Activated B cell treated with CpG ODN at 0.5 μM for 24 hours (primary cell): ENCODE results near the gene SCRN1. TPM values are rescaled to one million over a fixed set of nuclear protein-coding genes. Genes with fewer than 3 reads are reported as not detected.

Experiments used
- ATAC-seq: fragments of 200-7000 bp; cut with Tn5 transposase; one replicate; pipeline ENCODE4 v1.10.0; 2021; ENCODE audit warnings: low read depth, mild to moderate bottlenecking, moderate library complexity
- CTCF ChIA-PET: fragments of 350-600 bp; sonication (Branson Sonifier 250); formaldehyde crosslinking; loops from one replicate; lab custom pipeline; 2021; ENCODE audit warnings: antibody characterized with exemption; lab: Charles Lee
- POLR2A ChIA-PET: fragments of 350-600 bp; sonication (Branson Sonifier 250); formaldehyde crosslinking; loops from one replicate; lab custom pipeline; 2021; ENCODE audit warnings: antibody characterized with exemption; lab: Charles Lee
- DNase-seq: peaks from one replicate; pipeline ENCODE4 v3.0.0; 2022
- H3K27ac Mint-ChIP-seq: one replicate; pipeline ENCODE4 v1.8.0; 2020; ENCODE audit warnings: mixed read lengths
- H3K27me3 Mint-ChIP-seq: one replicate; pipeline ENCODE4 v1.8.0; 2021; ENCODE audit warnings: mixed read lengths
- H3K36me3 Mint-ChIP-seq: one replicate; pipeline ENCODE4 v1.8.0; 2021; ENCODE audit warnings: low read depth, mixed read lengths
- H3K4me1 Mint-ChIP-seq: one replicate; pipeline ENCODE4 v1.8.0; 2021; ENCODE audit warnings: mixed read lengths
- H3K4me3 Mint-ChIP-seq: one replicate; pipeline ENCODE4 v1.8.0; 2020; ENCODE audit warnings: mild to moderate bottlenecking, mixed read lengths
- H3K9me3 Mint-ChIP-seq: one replicate; pipeline ENCODE4 v1.8.0; 2020; ENCODE audit warnings: mixed read lengths
- intact Hi-C: fragments of 100-400 bp; cut with micrococcal nuclease; formaldehyde crosslinking; loops from one replicate; pipeline ENCODE4 v1.15.1; 2024
- total RNA-seq: library from RNA; stranded (reverse); gene quantifications from 2 replicates; pipeline ENCODE4 v1.2.3, GENCODE V29; 2022
- TF ChIP-seq, protein P1 (sequence below): fragments of 200-600 bp; IDR thresholded peaks from one replicate; pipeline ENCODE4 v1.8.0; 2022; ENCODE audit warnings: antibody characterized with exemption, mild to moderate bottlenecking

Gene SCRN1
- total RNA-seq, 1 donor from 2014 or later = 48.7 TPM

DNA sequence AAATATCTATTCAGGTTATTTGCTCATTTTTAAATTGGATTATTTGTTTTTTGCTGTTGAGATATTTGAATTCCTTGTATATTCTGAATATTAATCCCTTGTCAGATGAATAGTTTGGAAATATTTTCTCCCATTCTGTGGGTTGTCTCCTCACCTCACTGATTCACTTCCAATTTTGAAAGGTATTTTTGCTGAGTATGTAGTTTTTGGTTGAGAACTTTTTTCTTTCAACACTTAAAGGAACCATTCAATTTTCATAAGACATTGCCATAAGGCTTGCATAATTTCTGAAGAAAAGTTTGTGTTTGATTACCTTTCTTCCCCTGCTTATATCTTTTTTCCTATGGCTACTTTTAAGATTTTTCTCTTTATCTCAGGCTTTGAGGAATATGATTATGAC is 8.9 kb upstream of the SCRN1 start:
- Mint-ChIP-seq H3K27me3 (peaks cover 3% of the 10 kb centered on the region), H3K36me3 (no peaks in the 10 kb centered on the region), H3K4me3 (no peak overlapping the region), H3K9me3 (peaks cover 7% of the 10 kb centered on the region), H3K4me1 (no peaks in the 10 kb centered on the region), H3K27ac (no peak overlapping the region)
- ATAC-seq (no peak), DNase-seq (no peak)
- ChIA-PET POLR2A (no interaction called here), CTCF (no interaction called here)
- intact Hi-C loops = no loop called here
- TF ChIP-seq, protein P1, sequence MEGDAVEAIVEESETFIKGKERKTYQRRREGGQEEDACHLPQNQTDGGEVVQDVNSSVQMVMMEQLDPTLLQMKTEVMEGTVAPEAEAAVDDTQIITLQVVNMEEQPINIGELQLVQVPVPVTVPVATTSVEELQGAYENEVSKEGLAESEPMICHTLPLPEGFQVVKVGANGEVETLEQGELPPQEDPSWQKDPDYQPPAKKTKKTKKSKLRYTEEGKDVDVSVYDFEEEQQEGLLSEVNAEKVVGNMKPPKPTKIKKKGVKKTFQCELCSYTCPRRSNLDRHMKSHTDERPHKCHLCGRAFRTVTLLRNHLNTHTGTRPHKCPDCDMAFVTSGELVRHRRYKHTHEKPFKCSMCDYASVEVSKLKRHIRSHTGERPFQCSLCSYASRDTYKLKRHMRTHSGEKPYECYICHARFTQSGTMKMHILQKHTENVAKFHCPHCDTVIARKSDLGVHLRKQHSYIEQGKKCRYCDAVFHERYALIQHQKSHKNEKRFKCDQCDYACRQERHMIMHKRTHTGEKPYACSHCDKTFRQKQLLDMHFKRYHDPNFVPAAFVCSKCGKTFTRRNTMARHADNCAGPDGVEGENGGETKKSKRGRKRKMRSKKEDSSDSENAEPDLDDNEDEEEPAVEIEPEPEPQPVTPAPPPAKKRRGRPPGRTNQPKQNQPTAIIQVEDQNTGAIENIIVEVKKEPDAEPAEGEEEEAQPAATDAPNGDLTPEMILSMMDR = no peak

DNA sequence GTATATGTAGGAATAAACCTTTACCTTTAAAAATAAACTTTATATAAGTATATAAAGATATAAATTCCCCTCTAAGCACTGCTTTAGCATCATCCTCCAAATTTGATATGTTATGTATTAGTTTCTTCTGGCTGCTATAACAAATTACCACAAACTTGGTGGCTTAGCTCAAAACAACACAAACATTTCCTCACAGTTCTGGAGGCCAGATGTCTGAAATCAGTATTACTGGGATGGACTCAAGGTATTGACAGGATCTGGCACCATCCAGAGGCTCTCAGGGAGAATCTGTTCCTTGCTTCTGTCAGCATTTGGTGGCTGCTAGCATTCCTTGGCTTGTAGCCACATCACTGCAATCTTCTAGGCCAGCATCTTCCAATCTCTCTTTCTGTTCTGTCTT is 6.7 kb upstream of the SCRN1 start:
- Mint-ChIP-seq H3K27me3 (peaks cover 3% of the 10 kb centered on the region), H3K4me1 (no peaks in the 10 kb centered on the region), H3K9me3 (peaks cover 11% of the 10 kb centered on the region), H3K27ac (no peak overlapping the region), H3K4me3 (no peak overlapping the region), H3K36me3 (peaks cover 2% of the 10 kb centered on the region)
- TF ChIP-seq, protein P1 = no peak
- intact Hi-C loops = no loop called here
- DNase-seq = no peak
- ChIA-PET CTCF (no interaction called here), POLR2A (no interaction called here)
- ATAC-seq = no peak

DNA sequence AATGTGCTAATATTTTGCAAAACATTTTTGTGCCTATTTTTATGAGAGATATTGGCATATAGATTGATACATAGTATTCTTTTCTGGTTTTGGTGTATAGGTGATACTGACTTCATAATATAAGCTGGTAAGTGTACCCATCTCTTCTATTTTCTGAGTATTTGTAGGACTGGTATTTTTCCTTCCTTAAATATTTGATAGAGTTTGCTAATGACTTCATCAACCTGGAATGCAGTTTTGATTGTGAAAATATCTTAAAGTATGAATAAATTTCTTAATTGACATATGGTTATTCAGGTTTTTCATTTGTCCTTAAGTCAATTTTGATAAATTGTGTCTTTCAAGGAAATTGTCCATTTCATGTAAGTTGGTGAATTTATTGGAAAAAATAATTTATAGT is 6.1 kb upstream of the SCRN1 start:
- intact Hi-C loops = no loop called here
- H3K9me3 Mint-ChIP-seq = peaks cover 11% of the 10 kb centered on the region
- H3K27ac Mint-ChIP-seq = no peak overlapping the region
- DNase-seq (no peak), ATAC-seq (no peak)
- peaks cover 2% of the 10 kb centered on the region for H3K36me3 Mint-ChIP-seq
- H3K4me1 Mint-ChIP-seq = no peaks in the 10 kb centered on the region
- ChIA-PET CTCF (no interaction called here), POLR2A (no interaction called here)
- no peak overlapping the region for H3K4me3 Mint-ChIP-seq
- TF ChIP-seq, protein P1 = no peak
- H3K27me3 Mint-ChIP-seq = peaks cover 3% of the 10 kb centered on the region

DNA sequence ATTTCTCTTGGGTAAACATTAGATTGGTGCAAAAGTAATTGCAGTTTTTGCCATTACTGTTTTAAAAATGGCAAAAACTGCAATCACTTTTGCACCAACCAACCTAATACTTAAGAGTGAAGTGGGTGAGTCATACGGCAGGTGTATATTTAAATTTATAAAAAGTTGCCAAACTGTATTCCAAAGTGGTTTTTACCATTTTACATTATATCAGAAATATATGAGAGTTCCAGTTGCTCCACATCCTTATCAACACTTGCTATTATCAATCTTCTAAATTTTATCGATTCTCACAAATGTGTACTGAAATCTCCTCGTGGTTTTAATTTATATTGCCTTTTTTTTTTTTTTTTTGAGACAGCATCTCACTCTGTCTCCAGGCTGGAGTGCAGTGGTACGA is 3.5 kb upstream of the SCRN1 start:
- CTCF ChIA-PET = no interaction called here
- intact Hi-C loops = no loop called here
- Mint-ChIP-seq H3K4me1 (peaks cover 13% of the 10 kb centered on the region), H3K4me3 (no peak overlapping the region), H3K27me3 (peaks cover 2% of the 10 kb centered on the region), H3K9me3 (peaks cover 11% of the 10 kb centered on the region), H3K27ac (no peak overlapping the region), H3K36me3 (peaks cover 6% of the 10 kb centered on the region)
- TF ChIP-seq, protein P1 = no peak
- POLR2A ChIA-PET = no interaction called here
- no peak for DNase-seq
- ATAC-seq = no peak

DNA sequence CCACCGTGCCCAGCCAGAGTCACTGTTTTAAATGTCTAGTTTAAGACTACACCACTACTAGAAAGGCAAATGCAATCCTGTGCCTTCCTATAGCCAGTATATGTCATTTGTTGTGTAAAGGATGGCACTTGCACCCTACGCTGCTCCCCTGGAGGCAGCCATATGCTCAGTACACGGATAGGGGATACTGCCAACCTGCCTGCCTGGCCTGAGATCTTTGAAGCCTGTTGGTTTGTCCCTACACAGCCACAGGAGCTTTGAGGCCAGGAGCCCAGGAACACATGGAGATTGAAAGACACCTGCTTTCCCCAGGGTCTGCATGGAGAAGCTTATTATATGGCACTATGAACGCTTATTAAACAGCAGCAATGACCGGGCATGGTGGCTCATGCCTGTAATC is 2.3 kb upstream of the SCRN1 start:
- DNase-seq (no peak), ATAC-seq (no peak)
- Mint-ChIP-seq H3K9me3 (peaks cover 9% of the 10 kb centered on the region), H3K27me3 (no peaks in the 10 kb centered on the region), H3K4me1 (peaks cover 25% of the 10 kb centered on the region), H3K36me3 (peaks cover 6% of the 10 kb centered on the region), H3K27ac (no peak overlapping the region), H3K4me3 (no peak overlapping the region)
- CTCF ChIA-PET = no interaction called here
- intact Hi-C loops = no loop called here
- TF ChIP-seq, protein P1 = no peak
- POLR2A ChIA-PET = no interaction called here
